Posterior cingulate gyrus (tissue), 11 donors: ENCODE results near the gene ADAD2.
"Not testable (repeated sequence)": the region's sequence is repeated elsewhere in the genome, so short reads cannot be mapped to it uniquely, and the experiment has no call there.

ENCODE experiments used
- DNase-seq, 10 donors: peaks; one replicate each; pipeline versions ENCODE4 v3.0.0 to v3.0.0-alpha.2; 2020 to 2021; ENCODE audit warnings: mixed read lengths in 3 of 10
- intact Hi-C: fragments of 100-400 bp; cut with DNase I; formaldehyde crosslinking; loops from one replicate; pipeline ENCODE4 v1.15.1; 2023

The ADAD2 gene

DNA sequence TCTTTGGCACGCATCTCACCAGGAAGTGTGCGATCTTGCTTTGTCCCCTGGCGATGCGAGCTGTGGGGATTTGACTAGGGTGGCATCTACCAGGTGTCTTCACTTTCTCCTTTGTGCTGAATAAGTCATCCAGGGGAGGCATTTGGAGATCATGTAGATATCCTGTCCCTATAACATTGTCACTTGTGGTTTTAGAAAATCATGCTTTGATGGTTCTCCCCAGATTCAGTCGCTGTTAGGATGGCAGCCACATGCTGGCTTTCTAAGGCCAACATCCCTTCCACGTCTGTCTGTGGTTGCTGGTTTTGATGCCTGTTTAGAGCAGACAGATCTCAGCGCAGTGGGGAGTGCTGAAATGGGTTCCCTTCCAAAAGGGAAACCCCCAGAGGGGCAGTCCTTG is 2.5 kb downstream of the ADAD2 start:
- intact Hi-C loops = no loop called here

DNA sequence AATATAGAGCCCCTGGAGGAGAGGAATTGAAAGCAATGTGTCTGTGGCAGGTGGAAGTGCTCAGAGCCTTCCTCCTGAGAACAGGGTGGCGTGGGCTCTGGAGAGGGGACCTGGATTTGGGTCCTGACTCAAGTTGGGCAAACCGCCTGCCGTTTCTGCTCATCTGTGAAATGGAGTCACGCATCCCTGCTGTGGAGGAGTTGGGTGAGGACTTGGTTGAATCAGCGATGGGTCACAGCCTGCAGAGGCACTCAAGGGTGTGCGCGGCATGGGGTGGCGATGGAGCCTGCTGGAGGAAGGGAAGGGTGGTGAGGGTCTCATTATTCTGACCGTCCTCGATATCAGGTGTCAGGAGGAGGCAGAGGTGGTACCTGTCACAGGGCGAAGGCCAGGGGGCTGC is 3.1 kb downstream of the ADAD2 start:
- peak in 1 of 10 donors; percentile 53 for DNase-seq
- intact Hi-C loops = no loop called here

More for the DNA sequence above, 2.5 kb downstream of the ADAD2 start:
- DNase-seq = no peak

DNA sequence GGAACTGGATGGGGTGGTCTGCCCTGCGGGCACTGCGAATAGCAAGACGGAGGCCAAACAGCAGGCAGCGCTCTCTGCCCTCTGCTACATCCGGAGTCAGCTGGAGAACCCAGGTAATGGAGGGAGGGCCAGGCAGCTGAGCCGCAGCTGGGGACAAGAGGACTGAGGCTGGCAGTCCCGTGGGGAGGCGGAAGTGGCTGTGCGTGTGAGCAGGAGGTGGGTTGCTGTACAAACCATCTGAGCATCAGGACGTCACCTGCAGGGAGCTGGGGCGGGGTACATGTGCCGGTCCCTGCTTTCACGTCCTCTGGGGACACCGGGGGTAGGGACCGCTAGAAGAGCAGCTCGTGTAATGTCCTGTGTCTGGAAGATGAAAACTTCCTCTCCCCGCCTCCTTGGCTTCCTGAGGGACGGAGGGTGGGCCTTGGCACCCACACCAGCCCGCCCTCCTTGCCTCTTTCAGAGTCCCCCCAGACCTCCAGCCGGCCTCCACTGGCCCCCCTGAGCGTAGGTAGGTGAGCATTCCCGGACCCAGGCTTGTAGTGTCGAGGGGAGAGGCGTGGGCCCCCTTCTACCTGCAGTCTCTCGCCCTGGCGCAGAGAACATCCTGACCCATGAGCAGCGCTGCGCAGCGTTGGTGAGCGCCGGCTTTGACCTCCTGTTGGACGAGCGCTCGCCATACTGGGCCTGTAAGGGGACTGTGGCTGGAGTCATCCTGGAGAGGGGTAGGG is 3.7 kb downstream of the ADAD2 start:
- intact Hi-C loops = no loop called here
- peak in 2 of 10 donors; percentile 62 to 74 for DNase-seq

DNA sequence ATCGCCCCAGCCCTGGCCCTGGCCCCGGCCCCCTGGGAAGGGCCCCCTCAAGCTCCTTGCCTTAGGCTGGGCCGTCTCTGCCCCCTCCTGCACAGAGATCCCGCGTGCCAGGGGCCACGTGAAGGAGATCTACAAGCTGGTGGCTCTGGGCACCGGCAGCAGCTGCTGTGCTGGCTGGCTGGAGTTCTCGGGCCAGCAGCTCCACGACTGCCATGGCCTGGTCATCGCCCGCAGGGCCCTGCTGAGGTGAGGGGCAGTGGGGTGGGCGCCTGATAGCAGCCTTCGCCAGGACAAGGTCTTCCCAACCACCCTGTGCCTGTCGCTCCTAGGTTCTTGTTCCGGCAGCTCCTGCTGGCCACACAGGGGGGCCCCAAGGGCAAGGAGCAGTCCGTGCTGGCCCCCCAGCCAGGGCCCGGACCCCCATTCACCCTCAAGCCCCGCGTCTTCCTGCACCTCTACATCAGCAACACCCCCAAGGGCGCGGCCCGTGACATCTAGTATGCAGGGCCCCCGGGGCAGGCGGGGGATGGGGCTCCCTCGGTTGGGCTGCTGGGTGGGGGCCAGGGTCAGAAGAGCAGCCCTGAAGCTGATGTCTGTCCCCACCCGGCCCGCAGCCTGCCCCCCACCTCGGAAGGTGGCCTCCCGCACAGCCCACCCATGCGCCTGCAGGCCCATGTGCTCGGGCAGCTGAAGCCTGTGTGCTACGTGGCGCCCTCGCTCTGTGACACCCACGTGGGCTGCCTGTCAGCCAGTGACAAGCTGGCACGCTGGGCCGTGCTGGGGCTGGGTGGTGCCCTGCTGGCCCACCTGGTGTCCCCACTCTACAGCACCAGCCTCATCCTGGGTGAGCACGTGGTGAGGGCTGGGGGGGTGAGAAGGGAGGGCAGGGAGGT is 4.5 kb downstream of the ADAD2 start:
- peak in 2 of 10 donors; percentile 78 to 82 for DNase-seq
- intact Hi-C loops = no loop called here

DNA sequence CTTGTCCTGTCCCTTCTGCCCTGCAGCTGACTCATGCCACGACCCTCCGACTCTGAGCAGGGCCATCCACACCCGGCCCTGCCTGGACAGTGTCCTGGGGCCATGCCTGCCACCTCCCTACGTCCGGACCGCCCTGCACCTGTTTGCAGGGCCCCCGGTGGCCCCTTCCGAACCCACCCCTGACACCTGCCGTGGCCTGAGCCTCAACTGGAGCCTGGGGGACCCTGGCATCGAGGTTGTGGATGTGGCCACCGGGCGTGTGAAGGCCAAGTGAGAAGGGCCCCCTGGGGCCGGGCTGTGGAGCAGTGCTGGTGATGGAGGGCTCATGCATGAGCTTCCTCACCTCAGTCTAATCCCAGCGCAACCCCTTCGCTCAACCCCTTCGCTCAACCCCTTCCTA is 5.1 kb downstream of the ADAD2 start:
- intact Hi-C loops = no loop called here

DNA sequence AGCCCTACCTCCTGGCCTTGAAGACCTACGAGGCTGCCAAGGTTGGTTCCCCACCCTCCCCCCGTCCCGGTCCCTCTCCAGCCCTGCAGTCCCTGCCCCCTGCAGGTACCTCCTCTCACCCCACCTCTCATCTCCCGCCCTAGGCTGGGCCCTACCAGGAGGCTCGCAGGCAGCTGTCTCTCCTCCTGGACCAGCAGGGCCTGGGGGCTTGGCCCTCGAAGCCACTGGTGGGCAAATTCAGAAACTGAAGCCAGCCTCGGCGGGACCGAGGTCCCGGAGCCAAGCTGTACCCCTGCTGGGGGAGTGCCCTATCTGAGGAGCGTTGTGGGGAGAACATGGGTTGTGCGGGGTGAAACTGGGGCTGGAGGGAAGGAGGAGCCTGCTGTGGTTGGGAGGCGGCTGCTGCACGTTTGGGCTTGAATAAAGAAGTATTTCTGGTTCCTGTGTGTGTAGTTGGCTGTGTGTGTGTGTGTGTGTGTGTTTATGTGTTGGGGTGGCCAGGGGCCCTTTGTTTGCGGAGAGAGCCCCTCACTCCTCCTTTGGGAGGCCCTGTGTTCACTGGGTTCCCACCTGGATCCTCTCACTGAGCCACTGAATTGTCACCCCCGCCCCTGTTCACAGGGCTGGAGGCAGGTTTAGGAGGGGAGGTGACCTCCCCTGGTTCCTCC is 5.9 kb downstream of the ADAD2 start:
- DNase-seq = peak in 2 of 10 donors; percentile 62 to 76
- intact Hi-C loops = no loop called here

More for the DNA sequence above, 5.1 kb downstream of the ADAD2 start:
- peak in 2 of 10 donors; percentile 70 to 72 for DNase-seq

DNA sequence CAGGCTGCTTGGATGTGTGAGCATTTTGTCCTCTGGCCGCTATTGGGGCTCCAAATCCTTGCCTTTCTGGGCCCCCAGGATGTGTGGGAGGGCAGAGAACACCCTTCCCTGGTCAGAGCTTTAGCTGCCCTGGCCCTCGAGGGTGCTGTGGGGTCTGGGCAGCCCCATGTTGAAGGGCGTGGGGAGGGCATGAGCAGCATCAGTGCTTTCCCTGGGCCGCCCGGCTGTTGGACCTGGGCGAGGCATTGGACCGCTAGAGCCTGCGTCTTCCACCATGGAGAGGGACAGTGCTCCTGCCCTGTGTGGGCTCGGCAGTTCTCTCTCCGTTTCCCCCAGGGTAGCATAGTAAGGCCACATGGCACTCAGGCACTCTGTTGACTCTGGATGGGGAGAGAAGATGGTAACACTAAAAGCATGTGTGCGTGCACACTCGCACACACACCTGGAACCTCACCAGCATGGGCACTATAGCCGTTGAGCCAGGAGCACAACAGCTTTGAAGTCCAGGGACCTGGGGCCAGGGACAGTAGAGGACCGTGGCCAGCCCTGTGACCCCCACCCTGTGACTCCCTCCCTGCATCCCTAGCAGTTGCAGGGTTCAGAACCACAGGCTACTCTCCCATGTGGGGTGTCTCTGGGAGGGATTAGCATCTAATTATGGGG is 6.6 kb downstream of the ADAD2 start:
- intact Hi-C loops = no loop called here

DNA sequence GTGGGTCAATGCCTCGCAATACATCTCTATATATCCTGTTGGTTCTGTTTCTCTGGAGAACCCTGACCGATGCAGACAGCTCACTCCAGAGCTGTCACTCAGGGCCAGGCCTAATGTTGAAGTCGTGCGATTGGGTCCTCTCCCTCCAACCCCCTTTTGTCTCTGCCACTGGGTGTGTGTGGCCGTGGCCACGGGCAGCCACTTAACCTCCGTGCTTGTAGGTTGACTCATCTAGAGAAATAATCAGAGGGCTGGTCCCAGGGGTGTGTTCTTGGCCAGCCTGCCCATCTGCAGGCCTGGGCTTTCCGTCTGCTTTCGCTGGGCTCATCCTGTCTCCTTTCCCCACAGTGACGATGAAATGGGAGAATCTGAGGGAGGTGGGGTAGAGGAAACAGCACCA is 7.4 kb downstream of the ADAD2 start:
- DNase-seq = peak in 2 of 10 donors; percentile 17 to 69
- intact Hi-C loops = no loop called here

More for the DNA sequence above, 6.6 kb downstream of the ADAD2 start:
- DNase-seq = peak in 3 of 10 donors; percentile 27 to 72 (median 49)

DNA sequence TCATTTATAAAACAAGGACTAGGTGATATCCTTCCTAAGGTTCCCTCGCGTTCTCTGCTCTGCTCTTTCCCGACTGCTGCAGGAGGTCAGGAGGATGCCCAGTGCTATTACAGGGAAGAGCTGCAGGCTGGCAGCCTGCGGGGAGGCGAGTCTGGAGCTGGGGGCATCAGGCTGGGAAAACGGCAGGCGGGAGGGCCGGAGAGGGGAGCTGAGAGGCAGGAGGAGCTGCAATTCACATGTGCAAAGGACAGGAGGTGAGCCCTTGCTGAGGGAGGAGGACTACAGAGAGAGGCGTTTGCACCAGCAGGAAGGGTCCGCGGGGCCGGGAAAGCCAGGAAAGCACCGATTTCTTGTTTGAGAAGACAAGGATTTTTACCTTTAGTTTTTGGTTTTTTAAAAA is 8.1 kb downstream of the ADAD2 start:
- intact Hi-C loops = no loop called here
- DNase-seq = peak in 3 of 10 donors; percentile 43 to 83 (median 62)

DNA sequence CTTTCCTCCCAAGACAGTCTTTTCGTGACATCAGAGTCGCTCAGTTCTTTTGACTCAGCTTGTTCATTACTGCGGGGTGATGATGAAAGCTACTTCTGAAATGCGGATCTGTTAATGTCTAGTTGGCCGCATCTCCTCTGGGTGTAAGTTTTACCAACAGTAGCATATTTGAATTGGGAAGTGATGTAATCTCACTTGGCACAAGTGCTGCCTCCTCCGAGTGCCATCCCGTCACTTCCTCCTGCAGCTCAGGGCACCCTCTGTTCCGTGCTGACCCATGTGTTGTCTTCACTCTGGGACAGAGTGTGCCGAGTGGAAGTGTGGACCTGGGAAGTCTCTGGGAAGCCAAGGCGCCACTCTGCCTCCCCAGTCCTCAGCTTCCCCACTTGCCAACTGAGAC is 8.9 kb downstream of the ADAD2 start:
- intact Hi-C loops = no loop called here
- DNase-seq = peak in 6 of 10 donors; percentile 14 to 88 (median 60)

DNA sequence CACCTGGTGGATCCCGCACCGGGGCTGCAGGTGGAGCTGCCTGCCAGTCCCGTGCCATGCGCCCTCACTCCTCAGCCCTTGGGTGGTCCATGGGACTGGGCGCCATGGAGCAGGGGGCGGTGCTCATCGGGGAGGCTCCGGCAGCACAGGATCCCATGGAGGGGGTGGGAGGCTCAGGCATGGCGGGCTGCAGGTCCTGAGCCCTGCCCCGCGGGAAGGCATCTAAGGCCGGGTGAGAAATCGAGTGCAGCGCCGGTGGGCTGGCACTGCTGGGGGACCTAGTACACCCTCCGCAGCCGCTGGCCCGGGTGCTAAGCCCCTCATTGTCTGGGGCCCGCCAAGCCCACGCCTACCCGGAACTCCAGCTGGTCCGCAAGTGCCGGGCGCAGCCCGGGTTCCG is 13.6 kb downstream of the ADAD2 start:
- intact Hi-C loops = not testable (repeated sequence)
- DNase-seq = peak in 1 of 10 donors; percentile 63

DNA sequence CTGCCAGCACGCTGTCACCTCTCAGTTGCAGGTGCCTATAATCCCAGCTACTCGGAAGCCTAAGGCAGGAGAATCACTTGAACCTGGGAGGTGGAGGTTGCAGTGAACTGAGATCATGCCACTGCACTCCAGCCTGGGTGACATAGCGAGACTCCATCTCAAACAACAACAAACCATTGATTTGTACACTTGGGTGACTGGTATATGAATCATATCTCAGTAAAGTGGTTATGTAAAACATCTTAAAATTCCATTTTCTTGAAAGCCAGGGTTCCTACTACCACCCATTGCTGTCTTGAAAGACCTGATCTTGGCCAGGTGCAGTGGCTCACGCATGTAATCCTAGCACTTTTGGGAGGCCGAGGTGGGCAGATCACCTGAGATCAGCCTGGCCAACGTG is 14.2 kb downstream of the ADAD2 start:
- intact Hi-C loops, DNase-seq: not testable (repeated sequence)

DNA sequence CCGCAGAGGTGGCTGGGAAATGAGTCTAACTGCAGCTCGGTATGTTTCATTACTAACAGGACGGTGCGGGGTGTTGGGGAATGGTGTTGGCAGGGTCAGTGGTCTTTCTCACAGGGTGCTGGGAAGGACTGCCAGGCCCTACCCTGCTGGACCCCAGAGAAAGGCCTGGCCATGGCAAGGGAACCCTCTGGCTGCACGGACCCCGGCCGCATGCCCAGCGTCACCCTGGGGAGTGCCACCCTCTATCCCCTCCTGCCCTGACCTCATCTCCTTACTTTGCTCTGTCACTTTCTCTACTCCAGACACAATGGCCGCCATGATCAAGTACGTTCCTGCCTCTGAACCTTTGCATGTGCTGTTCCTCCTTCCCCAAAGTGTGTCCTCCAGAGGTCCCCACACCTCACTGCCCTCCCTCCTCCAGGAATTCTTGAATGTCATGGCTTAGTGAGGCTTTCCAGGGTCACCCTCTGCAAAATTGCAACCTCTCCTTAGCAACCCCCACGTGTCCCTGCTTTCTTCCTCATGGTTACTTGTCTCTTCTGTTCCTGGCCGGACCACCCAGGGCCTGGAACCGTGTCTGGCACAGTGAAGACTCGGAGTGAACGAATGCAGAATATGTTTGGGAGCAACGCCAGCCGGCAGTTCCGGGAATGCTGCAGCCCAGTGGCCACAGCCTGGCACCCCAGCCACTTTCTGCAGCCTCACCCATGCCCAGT is 15.2 kb downstream of the ADAD2 start:
- DNase-seq = peak in 1 of 10 donors; percentile 65
- intact Hi-C loops = no loop called here

DNA sequence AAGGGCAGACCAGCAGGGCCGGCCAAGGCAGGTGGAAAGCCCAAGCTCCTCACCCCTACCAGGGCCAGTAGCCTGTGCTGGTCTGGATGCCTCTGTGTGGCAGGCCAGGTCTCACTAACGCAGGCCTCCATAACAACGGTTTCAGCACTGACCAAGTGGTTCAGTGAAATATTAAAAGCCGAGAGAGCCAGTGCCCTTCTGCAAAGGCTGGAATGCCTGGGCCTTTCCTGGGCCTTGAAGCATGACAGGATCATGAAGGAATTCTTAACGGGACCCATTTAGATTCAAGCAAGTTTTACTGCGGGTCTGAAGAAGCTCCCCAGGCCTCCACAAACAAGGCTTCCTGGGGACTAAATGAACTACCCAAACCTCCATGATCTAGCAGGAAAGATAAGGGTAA is 16.3 kb downstream of the ADAD2 start:
- intact Hi-C loops = no loop called here
- DNase-seq = peak in 1 of 10 donors; percentile 19

DNA sequence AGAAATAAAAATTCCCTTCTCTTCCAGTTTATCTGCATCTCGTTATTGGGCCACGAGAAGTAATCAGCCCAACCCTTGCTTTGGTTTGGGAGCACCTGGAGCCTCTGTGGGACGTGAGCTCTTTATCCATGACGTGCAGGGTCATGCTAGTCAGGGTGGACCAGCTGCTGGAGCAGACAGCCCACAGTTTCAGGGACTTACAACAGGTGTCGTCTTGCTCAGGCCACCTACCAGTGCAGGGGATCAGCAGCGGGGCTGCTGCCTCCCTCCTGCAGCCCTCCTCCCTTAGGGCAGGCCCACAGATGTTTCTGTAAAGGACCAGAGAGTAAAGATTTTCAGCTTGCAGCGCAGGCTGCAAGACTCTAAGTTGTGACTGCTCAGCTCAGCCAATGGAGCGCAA is 16.9 kb downstream of the ADAD2 start:
- DNase-seq = peak in 1 of 10 donors; percentile 23
- intact Hi-C loops = no loop called here

DNA sequence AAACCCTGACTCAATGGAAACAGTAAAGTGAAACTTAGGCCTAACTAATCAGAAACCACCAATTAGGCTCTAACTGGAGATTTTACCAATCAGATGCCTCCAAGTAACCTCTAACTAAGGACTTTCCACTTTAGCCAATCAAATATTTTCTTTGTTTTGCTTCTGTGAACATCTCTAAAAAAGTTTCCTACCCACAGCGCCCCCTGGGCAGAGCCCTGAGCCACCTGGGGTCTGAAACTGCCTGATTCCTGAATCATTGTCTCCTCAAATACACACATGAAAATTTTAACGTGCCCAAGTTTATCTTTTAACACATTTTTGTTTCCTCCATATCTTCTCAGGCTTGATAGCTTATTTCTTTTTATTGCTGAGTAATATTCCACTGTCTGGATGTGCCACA is 19.0 kb downstream of the ADAD2 start:
- intact Hi-C loops = no loop called here
- DNase-seq = peak in 1 of 10 donors; percentile 12

DNA sequence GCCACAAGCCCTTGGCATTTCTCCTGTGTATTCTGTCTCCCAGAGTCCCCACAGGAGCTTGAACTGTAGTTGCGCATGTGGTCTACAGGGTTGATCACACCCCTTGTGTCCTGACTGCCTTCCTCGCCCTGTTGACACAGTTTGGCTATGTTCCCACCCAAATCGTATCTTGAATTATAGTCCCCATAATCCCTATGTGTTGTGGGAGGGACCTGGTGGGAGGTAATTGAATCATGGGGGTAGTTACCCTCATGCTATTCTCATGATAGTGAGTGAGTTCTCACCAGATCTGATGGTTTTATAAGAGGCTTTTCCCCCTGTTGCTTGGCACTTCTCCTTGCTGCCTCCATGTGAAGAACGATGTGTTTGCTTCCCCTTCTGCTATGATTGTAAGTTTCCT is 21.2 kb downstream of the ADAD2 start:
- intact Hi-C loops = no loop called here
- no peak for DNase-seq

DNA sequence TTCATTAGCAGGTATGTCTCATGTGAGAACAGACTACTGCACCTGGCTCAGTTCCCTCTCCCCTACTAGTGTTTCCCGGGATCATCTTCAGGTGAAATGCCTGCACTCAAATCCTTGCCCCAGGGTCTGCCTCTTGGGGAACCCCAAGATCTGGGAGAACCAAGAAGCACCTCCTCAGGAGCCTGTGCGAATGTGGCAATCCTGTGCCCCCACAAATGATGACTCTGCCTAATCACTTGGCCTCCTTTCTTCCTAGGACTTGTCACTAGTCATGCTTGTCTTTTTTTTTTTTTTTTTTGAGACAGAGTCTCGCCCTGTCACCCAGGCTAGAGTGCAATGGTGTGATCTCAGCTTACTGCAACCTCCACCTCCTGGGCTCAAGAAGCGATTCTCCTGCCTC is 21.7 kb downstream of the ADAD2 start:
- peak in 1 of 10 donors; percentile 26 for DNase-seq
- intact Hi-C loops = no loop called here

DNA sequence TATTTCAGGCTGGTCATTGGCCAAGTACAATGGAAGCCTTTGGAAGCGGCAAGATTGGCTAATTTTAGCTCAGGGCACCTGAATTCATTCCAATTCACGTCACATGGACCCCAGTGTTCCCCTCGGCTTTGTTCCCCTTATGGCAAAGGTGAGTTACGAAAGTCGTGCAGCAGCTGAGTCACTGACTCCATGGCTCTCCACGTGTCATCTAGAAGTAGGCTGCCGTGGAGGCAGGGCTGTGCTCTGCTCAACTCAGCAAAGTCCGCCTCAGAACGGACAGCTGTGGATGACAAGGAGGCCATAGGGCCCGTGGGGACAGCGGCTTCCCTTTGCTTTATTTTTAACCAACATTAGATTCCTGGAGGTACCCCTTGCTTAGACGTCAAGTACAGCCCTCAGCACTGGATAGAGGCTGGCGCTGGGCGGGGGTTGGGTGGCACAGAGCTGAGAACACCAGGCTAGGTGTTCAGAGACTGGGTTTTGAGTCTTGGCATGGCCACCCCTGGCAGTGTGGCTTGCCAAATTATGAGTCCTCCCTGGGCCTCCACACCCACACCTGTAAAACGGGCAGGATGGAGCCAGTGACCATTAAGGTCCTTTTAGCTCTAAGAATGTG is 23.6 kb downstream of the ADAD2 start:
- peak in 2 of 10 donors; percentile 49 to 50 for DNase-seq
- intact Hi-C loops = no loop called here
